Lower lobe of right lung (tissue), 2 donors: ENCODE data around the gene BAG2. TPM values are rescaled to one million over a fixed set of nuclear protein-coding genes. Genes with fewer than 3 reads are reported as not detected.

ENCODE experiments used
- ATAC-seq, 2 donors: fragments of 200-7000 bp; cut with Tn5 transposase; one replicate each; pipeline ENCODE4 v1.9.1; 2020 to 2022; ENCODE audit warnings: mild to moderate bottlenecking in 2 of 2, moderate library complexity in 2 of 2
- DNase-seq: peaks from one replicate; pipeline ENCODE4 v3.0.0-alpha.2; 2020
- H3K27ac ChIP-seq: fragments of 200-600 bp; one replicate; pipeline ENCODE4 v1.8.0; 2022
- H3K27me3 ChIP-seq: fragments of 200-600 bp; one replicate; pipeline ENCODE4 v1.8.0; 2022; ENCODE audit warnings: low read depth
- H3K36me3 ChIP-seq: fragments of 200-600 bp; one replicate; pipeline ENCODE4 v1.8.0; 2022; ENCODE audit warnings: mild to moderate bottlenecking
- H3K4me1 ChIP-seq: fragments of 200-600 bp; one replicate; pipeline ENCODE4 v1.8.0; 2022
- H3K4me3 ChIP-seq: fragments of 200-600 bp; one replicate; pipeline ENCODE4 v1.8.0; 2022; ENCODE audit warnings: mild to moderate bottlenecking
- H3K9me3 ChIP-seq: fragments of 200-600 bp; one replicate; pipeline ENCODE4 v1.8.0; 2022
- intact Hi-C: fragments of 100-400 bp; cut with DNase I; formaldehyde crosslinking; loops from one replicate; pipeline ENCODE4 v1.11.0; 2022
- total RNA-seq: library from RNA; stranded (reverse); fragmentation: NEBNext Ultra II Directional; extraction: Animal tissue kit (Norgen Biotek cat#: 25700); gene quantifications from one replicate; pipeline ENCODE4 v1.2.1, GENCODE V29; 2021
- TF ChIP-seq, protein P1 (sequence below): fragments of 200-600 bp; IDR thresholded peaks from one replicate; pipeline ENCODE4 v1.8.0; 2022; ENCODE audit warnings: antibody characterized with exemption, mild to moderate bottlenecking
- donor health status: DM: no; HTN: yes; CAD: no; lungs with severe emphysema.

BAG2 gene
- total RNA-seq, 1 donor from 2014 or later = 5.1 TPM

- Histone ChIP-seq H3K4me3 (no peak overlapping the region), H3K27me3 (no peaks in the 10 kb centered on the region), H3K36me3 (peaks cover 28% of the 10 kb centered on the region), H3K4me1 (no peaks in the 10 kb centered on the region), H3K27ac (no peak overlapping the region), H3K9me3 (no peaks in the 10 kb centered on the region)
- intact Hi-C loops = no loop called here
- TF ChIP-seq, protein P1, sequence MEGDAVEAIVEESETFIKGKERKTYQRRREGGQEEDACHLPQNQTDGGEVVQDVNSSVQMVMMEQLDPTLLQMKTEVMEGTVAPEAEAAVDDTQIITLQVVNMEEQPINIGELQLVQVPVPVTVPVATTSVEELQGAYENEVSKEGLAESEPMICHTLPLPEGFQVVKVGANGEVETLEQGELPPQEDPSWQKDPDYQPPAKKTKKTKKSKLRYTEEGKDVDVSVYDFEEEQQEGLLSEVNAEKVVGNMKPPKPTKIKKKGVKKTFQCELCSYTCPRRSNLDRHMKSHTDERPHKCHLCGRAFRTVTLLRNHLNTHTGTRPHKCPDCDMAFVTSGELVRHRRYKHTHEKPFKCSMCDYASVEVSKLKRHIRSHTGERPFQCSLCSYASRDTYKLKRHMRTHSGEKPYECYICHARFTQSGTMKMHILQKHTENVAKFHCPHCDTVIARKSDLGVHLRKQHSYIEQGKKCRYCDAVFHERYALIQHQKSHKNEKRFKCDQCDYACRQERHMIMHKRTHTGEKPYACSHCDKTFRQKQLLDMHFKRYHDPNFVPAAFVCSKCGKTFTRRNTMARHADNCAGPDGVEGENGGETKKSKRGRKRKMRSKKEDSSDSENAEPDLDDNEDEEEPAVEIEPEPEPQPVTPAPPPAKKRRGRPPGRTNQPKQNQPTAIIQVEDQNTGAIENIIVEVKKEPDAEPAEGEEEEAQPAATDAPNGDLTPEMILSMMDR = no peak
- DNase-seq = no peak
- ATAC-seq = no peak
These were observed 11.2 kb downstream of the BAG2 start for GRCh38 chr6:57183336-57183735.

DNA sequence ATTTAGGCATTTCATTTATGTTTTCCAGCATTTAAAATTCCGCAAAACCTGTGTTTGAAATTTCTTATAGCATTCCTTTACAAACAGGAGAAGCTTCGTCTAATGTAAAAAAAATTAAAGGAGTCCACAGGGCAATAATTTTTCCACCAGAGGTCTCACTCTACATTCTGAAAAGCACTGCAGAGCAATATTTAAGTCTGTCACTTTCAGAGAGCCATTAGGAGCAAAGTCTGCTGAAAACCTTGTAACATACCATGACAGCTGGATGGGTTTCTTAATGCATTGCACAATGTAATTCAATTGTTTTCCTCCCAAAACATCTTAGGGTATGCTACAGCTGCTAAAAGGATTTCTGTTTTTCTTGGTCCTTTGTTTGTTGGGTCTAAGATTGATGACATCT, 18.0 kb downstream of the BAG2 start:
- TF ChIP-seq, protein P1 = peak; percentile 17
- H3K4me1 ChIP-seq = no peaks in the 10 kb centered on the region
- H3K4me3 ChIP-seq = no peak overlapping the region
- DNase-seq = no peak
- H3K27me3 ChIP-seq = no peaks in the 10 kb centered on the region
- no peak for ATAC-seq
- peaks cover 12% of the 10 kb centered on the region for H3K36me3 ChIP-seq
- no peaks in the 10 kb centered on the region for H3K9me3 ChIP-seq
- intact Hi-C loops = no loop called here
- H3K27ac ChIP-seq = no peak overlapping the region

DNA sequence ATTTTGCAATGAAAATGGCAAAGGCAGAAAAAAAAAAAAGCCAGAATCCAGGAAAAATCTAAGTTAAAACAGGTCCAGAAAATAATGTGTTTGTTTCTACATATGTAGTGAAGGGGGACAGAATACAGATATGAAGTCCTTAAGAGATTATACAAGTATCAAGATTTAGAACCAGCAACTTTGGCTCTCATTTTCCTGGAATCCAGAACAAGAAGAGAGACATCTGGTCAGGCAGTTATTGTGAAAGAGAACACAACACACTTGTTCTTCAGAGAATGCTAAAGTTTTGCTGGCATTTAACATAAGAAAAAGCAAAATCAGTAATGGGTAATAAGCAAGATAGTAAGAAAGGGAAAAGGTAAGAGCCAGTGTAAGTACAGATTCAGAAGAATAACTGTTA, 21.1 kb downstream of the BAG2 start:
- Histone ChIP-seq H3K4me1 (no peaks in the 10 kb centered on the region), H3K9me3 (no peaks in the 10 kb centered on the region), H3K27ac (peak overlapping the region; percentile 9), H3K27me3 (no peaks in the 10 kb centered on the region), H3K36me3 (peaks cover 12% of the 10 kb centered on the region), H3K4me3 (no peak overlapping the region)
- DNase-seq (no peak), ATAC-seq (no peak)
- TF ChIP-seq, protein P1 = no peak
- intact Hi-C loops = no loop called here

DNA sequence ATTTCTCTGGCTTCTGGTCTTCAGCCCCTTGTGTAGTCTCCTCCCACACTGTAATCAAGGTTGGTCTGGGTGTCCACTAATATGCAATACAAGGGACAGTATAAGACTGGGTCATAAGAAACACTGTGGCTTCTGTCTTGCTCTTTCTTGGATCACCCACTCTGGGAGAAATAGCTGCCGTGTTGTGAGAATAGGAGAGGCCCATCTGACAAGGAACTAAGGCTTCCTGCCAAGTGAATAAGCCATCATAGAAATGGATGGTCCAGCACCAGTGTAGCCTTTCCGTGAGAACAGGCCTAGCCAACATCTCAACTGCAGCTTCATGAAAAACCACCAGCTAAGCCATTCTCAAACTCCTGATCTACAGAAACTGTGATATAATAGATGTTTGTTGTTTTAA, 23.3 kb downstream of the BAG2 start:
- ATAC-seq = no peak
- H3K27ac ChIP-seq = no peak overlapping the region

DNA sequence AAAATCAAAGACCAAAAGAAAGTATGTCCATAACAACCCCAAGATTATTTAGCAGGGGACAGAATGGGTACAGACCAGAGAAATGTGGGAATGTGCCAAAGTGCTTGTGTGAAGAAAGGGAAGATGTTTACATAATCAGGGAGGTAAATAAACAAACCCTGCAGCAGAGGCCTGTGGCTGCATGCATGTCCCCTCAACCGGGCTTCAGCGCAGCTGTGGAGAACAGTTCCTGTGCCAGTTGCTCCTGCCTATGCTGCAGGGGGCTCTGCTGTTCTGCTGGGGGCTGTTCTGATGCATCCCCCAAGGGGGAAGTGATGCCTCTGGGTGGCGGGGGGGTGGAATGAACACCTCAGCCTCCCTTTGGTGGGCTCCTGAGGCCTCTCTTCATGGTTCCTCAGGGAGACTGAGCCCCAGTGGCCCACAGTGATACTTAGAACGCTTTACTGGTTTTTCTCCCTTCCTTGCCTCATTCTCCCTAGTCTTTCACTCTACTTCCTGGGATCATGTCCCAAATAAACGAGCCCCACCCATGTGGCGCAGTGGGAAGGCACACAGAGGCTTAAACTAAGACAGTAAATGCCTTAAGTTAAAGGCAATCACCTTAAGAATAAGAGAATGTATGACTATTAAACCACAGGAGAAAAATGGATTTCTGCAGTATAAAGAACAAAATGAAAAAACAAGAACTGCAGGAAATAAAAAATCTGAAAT, 27.0 kb downstream of the BAG2 start:
- TF ChIP-seq, protein P1 = no peak
- DNase-seq (no peak), ATAC-seq (peak in 1 of 2 donors; percentile 29)
- no peak overlapping the region for H3K4me3 ChIP-seq
- no peaks in the 10 kb centered on the region for H3K36me3 ChIP-seq
- intact Hi-C loops = no loop called here
- H3K27me3 ChIP-seq = no peaks in the 10 kb centered on the region
- H3K27ac ChIP-seq = no peak overlapping the region
- peaks cover 3% of the 10 kb centered on the region for H3K4me1 ChIP-seq
- no peaks in the 10 kb centered on the region for H3K9me3 ChIP-seq

More for the DNA sequence above, 23.3 kb downstream of the BAG2 start:
- peaks cover 7% of the 10 kb centered on the region for H3K36me3 ChIP-seq
- H3K9me3 ChIP-seq = no peaks in the 10 kb centered on the region
- no peak overlapping the region for H3K4me3 ChIP-seq
- intact Hi-C loops = no loop called here
- TF ChIP-seq, protein P1 = no peak
- H3K27me3 ChIP-seq = no peaks in the 10 kb centered on the region
- H3K4me1 ChIP-seq = peaks cover 3% of the 10 kb centered on the region
- no peak for DNase-seq
